ENCODE data around the gene RNF167. TPM values are rescaled to one million over a fixed set of nuclear protein-coding genes. Genes with fewer than 3 reads are reported as not detected.
A peak's percentile ranks its signal among the peaks of the same experiment; 100 is the strongest.

The RNF167 gene
- 10 to 100 TPM; 67.3 to 98.8 (median 85.9) TPM for total RNA-seq

GRCh38 chr17:4939796-4940554 lies at the start of gene RNF167, which contains the start of gene SLC25A11:
Gene RNF167 (plus strand): TSS chr17:4940268. CDS start chr17:4940910, 642 bp downstream.
Gene SLC25A11 (minus strand): TSS chr17:4940046. CDS start chr17:4939910, 136 bp downstream.
- peaks cover 0 to 69% (median 31%) of the 10 kb centered on the region in 3 donors for H3K4me1 ChIP-seq
- peak; percentile 24 for TF ChIP-seq POLR2AphosphoS5 (IDR thresholded peaks at IDR 0.05)
- no peak for TF ChIP-seq EP300 (IDR thresholded peaks at IDR 0.05)
- peak in 2 of 4 experiments; percentile 14 to 42 for TF ChIP-seq CTCF (IDR thresholded peaks at IDR 0.05)
- peak; percentile 62 to 79 for TF ChIP-seq POLR2A (IDR thresholded peaks at IDR 0.05)
- WGBS, 2 donors (ENCODE audit: low coverage in 1 of 2): 0 to 1% methylated on average over 22 to 45 of the region's 72 CpGs

GRCh38 chr17:4891411-4892410 lies 48.4 kb upstream of the RNF167 start:
- TF ChIP-seq POLR2A (IDR thresholded peaks at IDR 0.05) (no peak), CTCF (IDR thresholded peaks at IDR 0.05) (no peak), EP300 (IDR thresholded peaks at IDR 0.05) (no peak), POLR2AphosphoS5 (IDR thresholded peaks at IDR 0.05) (no peak)
- Histone ChIP-seq H3K27ac (no peak overlapping the region), H3K9me3 (no peaks in the 10 kb centered on the region), H3K4me1 (no peaks in the 10 kb centered on the region), H3K4me3 (no peak overlapping the region), H3K27me3 (no peaks in the 10 kb centered on the region), H3K36me3 (peaks cover 0 to 99% of the 10 kb centered on the region in 2 donors)
- 96% methylated on average over 5 of the region's 42 CpGs; no CpG with 5 or more reads in 1 of the 2 donors for WGBS, 2 donors (ENCODE audit: low coverage in 1 of 2)
- no peak for ATAC-seq

More at GRCh38 chr17:4939796-4940554, at the start of gene RNF167, which contains the start of gene SLC25A11:
- peaks cover 0 to 67% of the 10 kb centered on the region in 2 donors for H3K36me3 ChIP-seq
- H3K27me3 ChIP-seq: no peaks in the 10 kb centered on the region
- peak within 1 kb of the TSS; percentile 88 to 89 for H3K4me3 ChIP-seq
- H3K27ac ChIP-seq: peak within 1 kb of the TSS; percentile 79 to 96 (median 92)
- no peaks in the 10 kb centered on the region for H3K9me3 ChIP-seq
- ATAC-seq: peak; percentile 96

- Histone ChIP-seq H3K4me1 (no peaks in the 10 kb centered on the region), H3K27me3 (no peaks in the 10 kb centered on the region), H3K27ac (no peak overlapping the region), H3K9me3 (no peaks in the 10 kb centered on the region), H3K36me3 (peaks cover 0 to 99% of the 10 kb centered on the region in 2 donors), H3K4me3 (no peak overlapping the region)
- no peak for ATAC-seq
- WGBS, 2 donors (ENCODE audit: low coverage in 1 of 2): 85% methylated on average over 8 of the region's 23 CpGs; no CpG with 5 or more reads in 1 of the 2 donors
- TF ChIP-seq CTCF (IDR thresholded peaks at IDR 0.05) (no peak), POLR2A (IDR thresholded peaks at IDR 0.05) (no peak), EP300 (IDR thresholded peaks at IDR 0.05) (no peak), POLR2AphosphoS5 (IDR thresholded peaks at IDR 0.05) (no peak)
Observed at GRCh38 chr17:4892499-4893221, 47.4 kb upstream of the RNF167 start.

- Histone ChIP-seq H3K36me3 (peaks cover 0 to 93% of the 10 kb centered on the region in 2 donors), H3K4me1 (peaks cover 0 to 1% (median 0%) of the 10 kb centered on the region in 3 donors), H3K4me3 (no peak overlapping the region), H3K27me3 (no peaks in the 10 kb centered on the region), H3K9me3 (no peaks in the 10 kb centered on the region), H3K27ac (no peak overlapping the region)
- no peak for ATAC-seq
- TF ChIP-seq POLR2AphosphoS5 (IDR thresholded peaks at IDR 0.05): no peak
- TF ChIP-seq EP300 (IDR thresholded peaks at IDR 0.05): no peak
- no peak for TF ChIP-seq POLR2A (IDR thresholded peaks at IDR 0.05)
- no peak for TF ChIP-seq CTCF (IDR thresholded peaks at IDR 0.05)
- 94% methylated on average over 3 of the region's 18 CpGs; no CpG with 5 or more reads in 1 of the 2 donors for WGBS, 2 donors (ENCODE audit: low coverage in 1 of 2)
Observed at GRCh38 chr17:4893272-4893671, 46.8 kb upstream of the RNF167 start.

Data from gastroesophageal sphincter (tissue), 4 donors.